Vagina (tissue), 2 donors: ENCODE results near the gene CUL5. TPM values are rescaled to one million over a fixed set of nuclear protein-coding genes. Genes with fewer than 3 reads are reported as not detected.
"Not testable (repeated sequence)": the region's sequence is repeated elsewhere in the genome, so short reads cannot be mapped to it uniquely, and the experiment has no call there.

ENCODE experiments used
- DNase-seq, 2 donors: peaks; one replicate each; pipeline ENCODE4 v3.0.0-alpha.2; 2017; ENCODE audit errors: extremely low spot score in 2 of 2
- H3K27ac ChIP-seq: fragments of 200-600 bp; sonication (generic); one replicate; pipeline ENCODE4 v1.5.1; 2019
- H3K27me3 ChIP-seq: fragments of 200-600 bp; sonication (generic); one replicate; pipeline ENCODE4 v1.5.1; 2019
- H3K36me3 ChIP-seq, 2 donors: fragments of 200-600 bp; sonication (generic); one replicate each; pipeline ENCODE4 v1.5.1; 2017 to 2019
- H3K4me1 ChIP-seq: fragments of 200-600 bp; sonication (generic); one replicate; pipeline ENCODE4 v1.5.1; 2019
- H3K4me3 ChIP-seq, 2 donors: fragments of 200-600 bp; sonication (generic); 1 replicate in 1 of 2; 2 replicates in 1 of 2; pipeline ENCODE4 v1.5.1; 2016 to 2019
- H3K9me3 ChIP-seq: fragments of 200-600 bp; sonication (generic); one replicate; pipeline ENCODE4 v1.5.1; 2019
- CTCF ChIP-seq, 3 experiments: fragments of 450-650 bp in 2 of 3; fragments of 200-600 bp in 1 of 3; sonication (generic) in 1 of 3; IDR thresholded peaks; one replicate each; pipeline ENCODE4 v1.5.1; 2017 to 2019; ENCODE audit warnings: antibody characterized with exemption in 3 of 3, mild to moderate bottlenecking in 2 of 3, moderate library complexity in 2 of 3
- POLR2A ChIP-seq, 2 donors: fragments of 450-650 bp; IDR thresholded peaks; one replicate each; pipeline ENCODE4 v1.6.1; 2017; ENCODE audit warnings: antibody characterized with exemption in 2 of 2, mild to moderate bottlenecking in 2 of 2, moderate library complexity in 2 of 2
- POLR2AphosphoS5 ChIP-seq, 2 donors: sonication (generic); formaldehyde crosslinking; IDR thresholded peaks; one replicate each; pipeline ENCODE4 v1.9.0; 2017; ENCODE audit warnings: antibody characterized with exemption in 2 of 2, mild to moderate bottlenecking in 2 of 2, low read depth in 1 of 2; ENCODE audit not compliant: insufficient read depth in 1 of 2
- intact Hi-C: fragments of 100-400 bp; cut with DNase I; formaldehyde crosslinking; loops from one replicate; pipeline ENCODE4 v1.15.1; 2023
- total RNA-seq: library from RNA; depleted of rRNA; stranded (reverse); fragments of >200 nt; gene quantifications from one replicate; pipeline ENCODE4 v1.2.3, GENCODE V29; 2016

Gene CUL5
- total RNA-seq, 1 donor from 2014 or later = 31.2 TPM

- H3K27ac ChIP-seq = no peak overlapping the region
- H3K4me1 ChIP-seq = peaks cover 18% of the 10 kb centered on the region
- DNase-seq = no peak
- no peaks in the 10 kb centered on the region for H3K27me3 ChIP-seq
- TF ChIP-seq POLR2A (IDR thresholded peaks at IDR 0.05) (no peak), CTCF (IDR thresholded peaks at IDR 0.05) (no peak), POLR2AphosphoS5 (IDR thresholded peaks at IDR 0.05; ENCODE audit: insufficient read depth in 1 of 2, low read depth in 1 of 2) (no peak)
- H3K9me3 ChIP-seq = no peaks in the 10 kb centered on the region
- H3K36me3 ChIP-seq = peaks cover 0 to 16% of the 10 kb centered on the region in 2 donors
- intact Hi-C loops = no loop called here
- no peak overlapping the region for H3K4me3 ChIP-seq
Observed at GRCh38 chr11:108131993-108132392, 123.3 kb downstream of the CUL5 start.

- not testable (repeated sequence) for H3K27ac ChIP-seq, DNase-seq
Observed at GRCh38 chr11:108132993-108133538, 124.4 kb downstream of the CUL5 start.

GRCh38 chr11:108135845-108136544, 127.3 kb downstream of the CUL5 start:
- intact Hi-C loops = no loop called here
- no peak overlapping the region for H3K4me3 ChIP-seq
- H3K4me1 ChIP-seq = peaks cover 18% of the 10 kb centered on the region
- peak overlapping the region; percentile 28 for H3K27ac ChIP-seq
- H3K27me3 ChIP-seq = no peaks in the 10 kb centered on the region
- no peak for TF ChIP-seq POLR2AphosphoS5 (IDR thresholded peaks at IDR 0.05; ENCODE audit: insufficient read depth in 1 of 2, low read depth in 1 of 2)
- no peak for TF ChIP-seq CTCF (IDR thresholded peaks at IDR 0.05)
- no peak for TF ChIP-seq POLR2A (IDR thresholded peaks at IDR 0.05)
- no peak for DNase-seq
- H3K9me3 ChIP-seq = no peaks in the 10 kb centered on the region
- peaks cover 0 to 27% of the 10 kb centered on the region in 2 donors for H3K36me3 ChIP-seq

More at GRCh38 chr11:108132993-108133538, 124.4 kb downstream of the CUL5 start:
- H3K9me3 ChIP-seq, H3K27me3 ChIP-seq, intact Hi-C loops, H3K4me3 ChIP-seq: not testable (repeated sequence)
- peaks cover 0 to 12% of the 10 kb centered on the region in 2 donors for H3K36me3 ChIP-seq
- H3K4me1 ChIP-seq = peaks cover 18% of the 10 kb centered on the region

GRCh38 chr11:108137212-108137611, 128.5 kb downstream of the CUL5 start:
- Histone ChIP-seq H3K27me3 (no peaks in the 10 kb centered on the region), H3K9me3 (no peaks in the 10 kb centered on the region), H3K4me3 (no peak overlapping the region), H3K36me3 (peaks cover 0 to 28% of the 10 kb centered on the region in 2 donors), H3K4me1 (peaks cover 13% of the 10 kb centered on the region), H3K27ac (no peak overlapping the region)
- no peak for DNase-seq
- intact Hi-C loops = no loop called here
- TF ChIP-seq POLR2AphosphoS5 (IDR thresholded peaks at IDR 0.05; ENCODE audit: insufficient read depth in 1 of 2, low read depth in 1 of 2) = no peak
- TF ChIP-seq CTCF (IDR thresholded peaks at IDR 0.05) = no peak
- no peak for TF ChIP-seq POLR2A (IDR thresholded peaks at IDR 0.05)

- no peaks in the 10 kb centered on the region for H3K27me3 ChIP-seq
- peaks cover 0 to 63% of the 10 kb centered on the region in 2 donors for H3K36me3 ChIP-seq
- no peaks in the 10 kb centered on the region for H3K4me1 ChIP-seq
- no peak overlapping the region for H3K27ac ChIP-seq
- no peak overlapping the region for H3K4me3 ChIP-seq
- TF ChIP-seq POLR2A (IDR thresholded peaks at IDR 0.05) (no peak), CTCF (IDR thresholded peaks at IDR 0.05) (no peak), POLR2AphosphoS5 (IDR thresholded peaks at IDR 0.05; ENCODE audit: insufficient read depth in 1 of 2, low read depth in 1 of 2) (no peak)
- intact Hi-C loops = no loop called here
- no peaks in the 10 kb centered on the region for H3K9me3 ChIP-seq
- DNase-seq = no peak
Observed at GRCh38 chr11:108142304-108142703, 133.6 kb downstream of the CUL5 start.
